SK-N-MC (cell line): Measurements from ENCODE around the gene NT5DC3.

Experiments used
- EZH2 ChIP-seq: fragments of 200-600 bp; sonication (generic); IDR thresholded peaks from one replicate; pipeline ENCODE4 v1.6.1; 2017; ENCODE audit warnings: antibody characterized with exemption
- FOXP2 ChIP-seq: optimal IDR thresholded peaks from 2 replicates; pipeline ENCODE3; 2011; ENCODE audit warnings: mild to moderate bottlenecking, moderate library complexity; ENCODE audit not compliant: insufficient read depth; ENCODE audit errors: extremely low read length, control extremely low read depth
- POLR2AphosphoS5 ChIP-seq: IDR thresholded peaks from 2 replicates; pipeline ENCODE4 v1.6.1; 2012; ENCODE audit warnings: mild to moderate bottlenecking, low read depth, low read length, borderline replicate concordance

DNA sequence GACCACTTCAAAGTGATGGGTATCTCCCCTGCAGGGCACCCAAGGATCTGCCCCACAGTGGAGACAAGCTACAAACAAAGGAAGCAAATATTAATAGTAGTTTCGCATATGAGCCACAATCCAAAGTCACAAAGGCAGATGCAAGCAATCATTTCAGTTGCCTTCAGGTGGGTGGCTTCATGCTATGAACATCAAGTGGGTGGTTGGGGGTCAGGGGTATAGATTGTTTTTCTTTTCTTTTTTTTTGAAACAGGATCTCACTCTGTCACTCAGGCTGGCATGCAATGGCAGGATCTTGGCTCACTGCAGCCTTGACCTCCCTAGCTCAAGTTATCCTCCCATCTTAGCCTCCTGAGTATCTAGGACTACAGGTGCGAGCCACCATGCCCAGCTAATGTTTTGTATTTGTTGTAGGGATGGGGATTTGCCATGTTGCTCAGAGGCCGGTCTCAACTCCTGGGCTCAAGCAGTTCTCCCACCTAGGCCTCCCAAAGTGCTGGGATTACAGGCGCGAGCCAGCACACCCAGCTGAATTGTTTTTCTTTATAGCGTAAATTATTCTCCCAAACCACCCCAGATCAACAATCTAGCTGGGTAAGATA is 13.4 kb upstream of the NT5DC3 start:
- TF ChIP-seq EZH2, result no peak
- no peak for TF ChIP-seq POLR2AphosphoS5
- TF ChIP-seq FOXP2, result no peak
